Loucy (cell line): ENCODE results near the gene SPATA33.

ENCODE experiments used
- EZH2phosphoT487 ChIP-seq: fragments of 200-600 bp; IDR thresholded peaks from 2 replicates; pipeline ENCODE4 v1.6.1; 2018; ENCODE audit warnings: antibody characterized with exemption, mild to moderate bottlenecking, moderate library complexity, borderline replicate concordance
- TF ChIP-seq, protein P1 (sequence below): fragments of 200-600 bp; sonication (generic); conservative IDR thresholded peaks from 2 replicates; pipeline ENCODE4 v1.5.1; 2014; ENCODE audit warnings: mild to moderate bottlenecking, antibody characterized with exemption, low read length

DNA sequence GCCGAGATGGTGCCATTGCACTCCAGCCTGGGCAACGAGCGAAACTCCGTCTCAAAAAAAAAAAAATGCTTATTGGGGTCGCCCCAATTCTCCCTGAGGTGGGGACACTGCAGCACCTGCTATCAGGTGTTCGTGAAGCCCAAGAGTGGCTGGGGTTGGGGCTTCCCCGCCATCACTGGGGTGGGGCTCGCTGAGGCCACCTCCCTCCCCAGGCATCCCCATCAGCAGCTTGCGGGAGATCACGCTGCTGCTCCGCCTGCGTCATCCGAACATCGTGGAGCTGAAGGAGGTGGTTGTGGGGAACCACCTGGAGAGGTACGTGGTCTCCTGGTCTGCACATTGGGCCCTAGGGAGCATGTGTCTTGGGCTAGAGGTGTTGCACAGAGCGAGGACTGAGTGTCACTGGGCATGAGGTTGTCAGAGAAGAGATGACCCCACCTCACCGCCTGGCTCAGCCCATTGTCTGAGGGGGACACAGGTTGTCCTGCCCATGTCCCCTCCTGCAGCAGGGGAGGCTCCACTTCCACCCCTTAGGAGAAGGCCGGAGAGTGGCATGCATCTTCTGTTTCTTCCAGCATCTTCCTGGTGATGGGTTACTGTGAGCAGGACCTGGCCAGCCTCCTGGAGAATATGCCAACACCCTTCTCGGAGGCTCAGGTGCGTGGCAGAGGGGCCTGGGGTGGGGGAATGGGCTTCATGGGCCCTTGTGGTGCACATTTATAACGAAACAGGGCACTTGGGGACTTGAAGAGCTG, 33.8 kb downstream of the SPATA33 start:
- TF ChIP-seq, protein P1, sequence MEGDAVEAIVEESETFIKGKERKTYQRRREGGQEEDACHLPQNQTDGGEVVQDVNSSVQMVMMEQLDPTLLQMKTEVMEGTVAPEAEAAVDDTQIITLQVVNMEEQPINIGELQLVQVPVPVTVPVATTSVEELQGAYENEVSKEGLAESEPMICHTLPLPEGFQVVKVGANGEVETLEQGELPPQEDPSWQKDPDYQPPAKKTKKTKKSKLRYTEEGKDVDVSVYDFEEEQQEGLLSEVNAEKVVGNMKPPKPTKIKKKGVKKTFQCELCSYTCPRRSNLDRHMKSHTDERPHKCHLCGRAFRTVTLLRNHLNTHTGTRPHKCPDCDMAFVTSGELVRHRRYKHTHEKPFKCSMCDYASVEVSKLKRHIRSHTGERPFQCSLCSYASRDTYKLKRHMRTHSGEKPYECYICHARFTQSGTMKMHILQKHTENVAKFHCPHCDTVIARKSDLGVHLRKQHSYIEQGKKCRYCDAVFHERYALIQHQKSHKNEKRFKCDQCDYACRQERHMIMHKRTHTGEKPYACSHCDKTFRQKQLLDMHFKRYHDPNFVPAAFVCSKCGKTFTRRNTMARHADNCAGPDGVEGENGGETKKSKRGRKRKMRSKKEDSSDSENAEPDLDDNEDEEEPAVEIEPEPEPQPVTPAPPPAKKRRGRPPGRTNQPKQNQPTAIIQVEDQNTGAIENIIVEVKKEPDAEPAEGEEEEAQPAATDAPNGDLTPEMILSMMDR, result no peak
- no peak for TF ChIP-seq EZH2phosphoT487
